Stimulated activated CD4-positive, alpha-beta T cell treated with anti-CD3 and anti-CD28 coated beads, Interleukin-2, amount 100 ng/mL, for 48 hours (primary cell): ENCODE data around the gene CDH23.

ENCODE experiments used
- DNase-seq, 2 donors: peaks; one replicate each; pipeline ENCODE4 v3.0.0-alpha.2; 2020

The CDH23 gene

DNA sequence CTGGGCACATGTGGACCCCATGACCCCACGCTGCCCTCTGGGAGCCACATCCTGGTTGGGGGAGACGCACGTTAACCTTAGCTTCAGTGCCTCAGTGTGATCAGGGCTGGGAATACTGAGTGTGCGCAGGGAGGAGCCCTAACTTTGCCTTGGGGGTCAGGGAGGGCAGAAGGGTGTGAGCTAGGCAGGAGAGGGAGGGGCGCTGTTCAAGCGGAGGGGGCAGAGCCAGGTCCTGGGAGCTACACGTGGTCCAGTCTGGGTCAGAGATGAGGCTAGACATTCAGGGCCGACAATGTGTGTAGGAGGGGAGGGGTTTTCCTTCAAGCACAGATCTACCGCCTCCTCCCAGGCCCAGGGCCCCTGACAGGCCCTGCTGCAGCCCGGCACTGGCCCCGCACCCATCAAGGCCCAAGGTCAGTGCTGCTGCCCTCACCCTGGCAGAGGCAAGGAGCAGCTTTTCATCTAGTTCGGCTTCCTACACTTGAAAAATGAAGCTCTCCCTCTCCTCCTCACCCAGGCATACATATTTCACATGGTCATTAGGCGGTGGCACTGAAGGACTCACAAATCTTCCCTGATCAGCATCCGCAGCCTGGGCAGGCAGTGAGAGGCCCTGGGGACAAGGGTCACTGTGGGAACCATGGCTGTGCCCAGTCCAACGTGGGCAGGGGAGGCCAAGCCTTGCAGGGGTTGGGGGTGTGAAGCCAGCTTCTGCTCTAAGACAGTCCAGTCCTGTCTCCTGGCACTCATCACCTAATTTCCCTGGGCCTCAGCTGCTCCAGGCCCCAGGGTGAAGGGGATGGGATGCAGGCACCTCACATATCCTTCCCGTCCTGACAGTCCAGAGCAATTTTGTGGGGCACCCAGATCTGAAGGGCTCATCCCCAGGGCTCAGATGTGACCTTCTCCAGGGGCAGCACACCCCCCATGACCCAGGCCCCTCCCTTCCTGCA is 275.6 kb downstream of the CDH23 start:
- DNase-seq: no peak

DNA sequence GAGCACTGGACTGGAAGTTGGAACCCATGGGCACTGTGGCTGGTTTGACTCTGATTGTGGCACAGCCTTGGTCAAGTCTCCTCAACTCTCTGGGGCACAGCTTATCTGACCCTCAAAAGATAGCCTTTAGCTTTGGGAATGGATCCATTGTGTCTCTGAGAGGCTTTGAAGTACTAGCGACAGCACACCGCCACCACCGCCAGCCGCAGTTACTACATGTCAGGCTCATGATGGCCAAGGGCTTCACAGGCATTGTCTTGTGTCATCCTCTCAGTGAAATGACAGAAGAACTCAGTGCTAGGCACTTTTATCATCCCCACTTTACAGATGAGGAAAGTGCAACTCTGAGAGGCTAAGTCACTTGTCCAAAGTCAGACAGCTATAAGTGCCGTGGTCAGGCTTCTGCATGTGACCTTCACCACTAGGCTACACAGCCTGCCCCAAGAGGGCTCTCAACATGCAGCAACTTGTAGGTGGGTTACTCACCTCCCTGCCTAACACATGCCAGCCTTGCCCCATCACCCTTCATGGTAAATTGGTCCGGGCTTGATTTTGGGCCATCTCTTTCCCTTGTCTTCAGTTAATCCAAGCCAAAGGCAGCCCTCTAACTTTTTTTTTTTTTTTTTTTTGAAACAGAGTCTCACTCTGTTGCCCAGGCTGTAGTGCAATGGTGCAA is 278.7 kb downstream of the CDH23 start:
- no peak for DNase-seq

DNA sequence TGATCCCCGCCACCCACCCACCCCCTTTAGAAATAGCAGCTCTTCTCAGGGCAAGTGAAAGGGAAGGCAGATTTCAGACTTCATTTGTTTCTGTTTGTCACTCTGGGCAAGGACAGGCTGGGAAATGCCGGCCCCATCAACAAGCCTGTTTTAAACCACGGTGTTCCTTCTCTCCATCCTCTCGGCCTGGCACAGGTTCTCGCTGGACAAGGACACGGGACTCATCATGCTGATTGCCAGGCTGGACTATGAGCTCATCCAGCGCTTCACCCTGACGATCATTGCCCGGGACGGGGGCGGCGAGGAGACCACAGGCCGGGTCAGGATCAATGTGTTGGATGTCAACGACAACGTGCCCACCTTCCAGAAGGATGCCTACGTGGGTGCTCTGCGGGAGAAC is 280.5 kb downstream of the CDH23 start:
- no peak for DNase-seq

DNA sequence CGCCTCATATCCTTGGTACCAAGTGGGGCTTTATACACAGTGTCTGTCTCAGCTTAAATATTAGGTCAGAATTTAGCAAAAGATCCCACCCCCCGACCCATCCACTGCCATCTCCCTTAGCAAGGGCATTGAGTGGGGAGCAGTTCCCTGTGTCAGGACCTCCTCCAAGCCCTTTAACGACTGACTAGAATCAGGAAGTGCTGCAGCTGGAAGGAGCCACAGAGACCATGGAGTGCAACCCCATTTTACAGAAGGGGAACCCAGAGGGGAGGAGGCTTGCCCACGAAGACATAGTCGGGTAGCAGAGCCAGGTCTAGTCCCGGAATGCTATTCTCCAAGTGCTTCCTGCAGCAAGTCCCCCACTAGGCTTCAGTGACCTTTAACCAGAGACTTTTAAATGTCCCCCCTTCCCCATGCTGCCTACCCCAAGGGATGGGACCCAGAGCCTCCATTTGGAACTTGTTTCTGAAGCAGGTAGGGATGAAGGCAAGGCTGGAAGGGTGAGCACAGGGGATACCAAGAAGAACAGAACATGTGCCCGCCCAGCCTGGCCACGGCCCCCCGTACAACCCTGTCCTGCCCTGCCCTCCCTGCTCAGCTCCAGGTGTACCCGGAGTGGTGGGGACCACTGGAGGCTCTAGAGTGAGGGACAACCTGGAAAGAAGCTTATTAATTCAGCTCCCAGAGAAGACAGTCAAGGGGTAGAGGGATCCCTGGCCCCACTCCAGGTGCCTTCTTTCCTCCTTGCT is 281.5 kb downstream of the CDH23 start:
- no peak for DNase-seq

DNA sequence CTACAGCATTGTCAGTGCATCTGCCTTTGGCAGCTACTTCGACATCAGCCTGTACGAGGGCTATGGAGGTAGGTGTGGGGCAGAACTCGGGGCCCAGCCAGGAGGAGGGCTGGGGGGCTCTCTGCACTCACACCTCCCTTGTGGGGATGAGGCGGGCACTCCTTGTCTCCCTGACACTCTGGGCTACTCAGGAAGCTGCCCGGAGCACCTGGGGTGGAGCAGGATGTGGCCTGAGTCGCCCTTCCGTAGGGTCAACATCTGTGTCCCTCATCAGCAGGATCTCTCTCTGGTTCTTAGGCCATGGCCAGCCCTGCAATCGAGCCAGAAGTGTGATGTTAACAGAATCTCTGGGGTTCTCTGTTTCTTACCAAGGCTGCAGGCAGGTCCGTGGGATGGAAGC is 282.7 kb downstream of the CDH23 start:
- DNase-seq: no peak

DNA sequence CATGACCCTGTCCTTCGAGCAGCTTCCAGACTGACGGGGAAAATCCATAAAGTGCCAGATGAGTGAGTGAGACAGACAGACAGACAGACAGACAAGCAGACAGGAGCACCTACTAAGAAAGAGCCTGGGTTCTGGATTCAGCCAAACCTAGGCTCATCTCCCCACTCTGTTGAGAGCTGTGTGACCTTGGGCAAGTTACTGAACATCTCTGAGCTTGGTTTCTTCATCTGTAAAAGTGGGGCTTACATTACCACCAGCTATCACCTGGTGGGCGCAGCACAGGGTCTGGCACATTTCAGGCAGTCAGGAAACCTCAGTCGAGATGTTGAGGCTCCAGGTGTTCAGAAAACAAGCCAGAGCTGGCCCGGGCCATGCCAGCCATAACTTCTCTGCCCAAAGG is 285.3 kb downstream of the CDH23 start:
- no peak for DNase-seq

- no peak for DNase-seq
These were observed 286.6 kb downstream of the CDH23 start for GRCh38 chr10:71683301-71683700.

DNA sequence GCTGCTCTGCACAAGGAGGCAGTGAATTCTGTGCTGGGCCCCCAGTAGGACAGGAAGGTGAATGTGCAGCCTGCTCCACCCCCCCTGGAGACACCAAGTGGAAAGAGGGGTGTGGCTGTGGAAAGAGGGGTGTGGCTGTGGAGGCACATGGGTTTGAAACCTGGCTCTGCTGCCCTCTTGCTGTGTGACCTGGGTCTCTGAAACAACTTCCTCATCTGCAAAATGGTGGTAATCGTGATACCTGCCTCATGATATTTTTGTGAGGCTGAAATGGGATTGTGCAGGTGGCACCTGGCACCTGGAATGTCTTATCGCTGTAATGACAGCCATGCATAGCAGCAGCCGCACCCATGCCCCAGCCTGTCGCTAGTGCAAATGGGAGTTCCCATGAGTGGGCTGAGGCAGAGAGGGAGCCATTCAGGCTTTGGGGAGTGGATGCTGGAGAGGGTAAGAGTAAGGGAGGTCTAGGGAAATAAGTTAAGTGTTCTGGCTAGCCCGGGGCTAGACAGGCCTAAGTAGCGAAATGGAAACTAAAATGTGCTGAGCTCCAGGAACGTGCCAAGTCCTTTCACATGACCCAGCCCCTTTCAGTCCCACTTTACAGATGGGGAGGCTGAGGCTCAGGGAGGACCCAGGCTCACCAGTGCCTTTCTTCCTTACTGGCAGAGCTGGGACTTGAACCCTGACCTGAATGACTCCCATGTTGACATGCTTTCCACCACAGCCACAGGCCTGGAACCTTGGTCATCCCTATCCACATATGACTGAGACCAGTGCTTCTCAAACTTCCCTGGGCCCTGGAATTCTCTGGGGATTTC is 287.8 kb downstream of the CDH23 start:
- no peak for DNase-seq

- no peak for DNase-seq
These were observed 289.0 kb downstream of the CDH23 start for GRCh38 chr10:71685554-71686232.

- DNase-seq: no peak
These were observed 290.4 kb downstream of the CDH23 start for GRCh38 chr10:71687077-71687476.

DNA sequence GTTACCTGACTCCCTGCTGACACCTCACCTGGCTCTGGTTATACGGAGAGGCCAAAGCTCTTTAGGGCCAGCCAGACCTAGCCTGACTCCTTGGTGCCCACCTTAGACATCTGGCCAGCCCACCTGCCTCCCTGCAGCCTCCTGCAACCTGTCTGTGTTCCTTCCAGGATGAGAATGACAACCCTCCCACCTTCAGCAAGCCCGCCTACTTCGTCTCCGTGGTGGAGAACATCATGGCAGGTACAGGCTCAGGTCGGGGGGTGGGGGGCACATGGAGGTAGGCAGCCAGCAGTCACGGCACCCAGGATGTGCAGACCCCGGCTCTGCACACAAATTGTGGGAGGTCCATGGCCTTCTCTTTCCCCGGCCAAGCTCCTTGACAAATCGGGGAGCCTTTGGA is 290.8 kb downstream of the CDH23 start:
- DNase-seq: no peak

DNA sequence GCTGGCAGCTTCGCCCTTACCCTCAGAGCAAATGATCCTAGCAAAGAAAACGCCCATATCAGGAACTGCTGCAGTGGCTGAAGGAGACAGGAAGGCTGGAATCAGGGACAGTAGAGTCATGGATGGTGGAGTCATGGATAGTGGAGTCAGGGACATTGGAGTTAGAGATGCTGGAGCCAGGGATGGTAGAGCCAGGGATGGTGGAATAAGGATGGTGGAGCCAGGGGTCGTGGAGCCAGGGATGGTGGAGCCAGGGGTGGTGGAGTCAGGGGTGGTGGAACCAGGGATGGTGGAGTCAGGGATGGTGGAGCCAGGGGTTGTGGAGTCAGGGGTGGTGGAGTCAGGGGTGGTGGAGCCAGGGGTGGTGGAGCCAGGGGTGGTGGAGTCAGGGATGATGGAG is 291.5 kb downstream of the CDH23 start:
- no peak for DNase-seq

- DNase-seq: no peak
These were observed 293.5 kb downstream of the CDH23 start for GRCh38 chr10:71690094-71690720.

DNA sequence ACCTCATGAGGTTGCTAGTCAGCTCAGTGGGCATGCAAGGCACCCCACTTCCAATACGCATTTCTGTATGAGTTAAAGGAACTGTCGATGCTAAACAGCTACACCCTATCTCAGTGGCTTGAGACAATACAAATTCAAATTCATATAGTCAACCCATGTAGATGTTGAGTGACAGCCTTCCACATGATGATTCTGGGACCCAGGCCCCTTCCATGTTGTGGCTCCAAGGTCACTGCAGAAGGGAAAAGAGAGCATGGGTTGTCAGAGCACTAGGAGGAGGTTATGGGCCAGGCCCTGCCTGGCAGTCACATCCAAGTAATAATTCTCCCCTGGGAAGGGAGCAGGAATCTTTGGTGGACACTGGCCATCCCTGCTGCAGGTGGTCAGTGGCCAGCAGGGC is 294.7 kb downstream of the CDH23 start:
- DNase-seq: no peak

- DNase-seq: no peak
These were observed 296.0 kb downstream of the CDH23 start for GRCh38 chr10:71692598-71693306.

GRCh38 chr10:71693377-71693776 is 296.7 kb downstream of the CDH23 start:
- no peak for DNase-seq

DNA sequence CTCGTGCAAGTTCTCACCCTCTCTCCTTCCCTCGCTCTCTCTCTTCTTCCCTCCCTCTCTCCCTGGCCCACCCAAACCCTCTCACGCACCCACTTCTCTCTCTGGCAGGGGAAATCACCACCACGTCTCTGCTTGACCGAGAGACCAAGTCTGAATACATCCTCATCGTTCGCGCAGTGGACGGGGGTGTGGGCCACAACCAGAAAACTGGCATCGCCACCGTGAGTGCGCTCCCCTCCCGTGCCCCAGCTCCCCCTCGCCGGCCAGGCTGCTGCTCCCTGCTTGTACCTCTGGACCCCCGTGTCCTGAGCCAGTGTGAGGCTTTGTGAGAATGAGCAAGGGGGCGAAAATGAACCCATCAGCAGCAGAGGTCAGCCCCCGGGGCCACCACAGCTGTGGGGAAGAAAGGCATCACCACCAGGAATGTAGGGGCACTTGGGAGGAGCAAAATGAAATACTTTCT is 297.4 kb downstream of the CDH23 start:
- DNase-seq: no peak

GRCh38 chr10:71694567-71694968 is 297.8 kb downstream of the CDH23 start:
- DNase-seq: no peak

GRCh38 chr10:71695502-71696476 is 299.1 kb downstream of the CDH23 start:
- DNase-seq: no peak
